ENCODE results near the gene FAM171A1. TPM values are rescaled to one million over a fixed set of nuclear protein-coding genes. Genes with fewer than 3 reads are reported as not detected.

Gene FAM171A1
- total RNA-seq, 1 donor: 25.0 TPM

GRCh38 chr10:15369256-15370211 is 1.6 kb downstream of the FAM171A1 start:
- no peaks in the 10 kb centered on the region for H3K36me3 ChIP-seq (ENCODE audit: insufficient read depth, low read length)
- H3K79me2 ChIP-seq (ENCODE audit: insufficient read depth, low read length): peaks cover 56% of the 10 kb centered on the region
- peak; percentile 85 for DNase-seq (ENCODE audit: insufficient read length, low spot score, missing footprints)
- peaks cover 4% of the 10 kb centered on the region for H3K4me1 ChIP-seq (ENCODE audit: insufficient read depth, low read length)
- peak overlapping the region; percentile 64 for H3K27ac ChIP-seq (ENCODE audit: low read depth, low read length)
- TF ChIP-seq CTCF (IDR thresholded peaks at IDR 0.05; ENCODE audit: extremely low read depth, low read depth, low read length): no peak
- H3K27me3 ChIP-seq (ENCODE audit: insufficient read depth, low read length): no peaks in the 10 kb centered on the region
- H2AFZ ChIP-seq (ENCODE audit: low read length): peak overlapping the region; percentile 80
- peak overlapping the region; percentile 79 for H3K4me3 ChIP-seq (ENCODE audit: insufficient read depth, low read length)
- H3K9me3 ChIP-seq (ENCODE audit: low read depth, low read length): no peaks in the 10 kb centered on the region
- H4K20me1 ChIP-seq (ENCODE audit: insufficient read depth, low read length): peaks cover 21% of the 10 kb centered on the region
- peak overlapping the region; percentile 86 for H3K4me2 ChIP-seq (ENCODE audit: insufficient read depth, low read length)

- no peak overlapping the region for H2AFZ ChIP-seq (ENCODE audit: low read length)
- peaks cover 4% of the 10 kb centered on the region for H3K4me1 ChIP-seq (ENCODE audit: insufficient read depth, low read length)
- H3K36me3 ChIP-seq (ENCODE audit: insufficient read depth, low read length): no peaks in the 10 kb centered on the region
- no peaks in the 10 kb centered on the region for H3K27me3 ChIP-seq (ENCODE audit: insufficient read depth, low read length)
- peaks cover 22% of the 10 kb centered on the region for H4K20me1 ChIP-seq (ENCODE audit: insufficient read depth, low read length)
- H3K4me2 ChIP-seq (ENCODE audit: insufficient read depth, low read length): peak overlapping the region; percentile 31
- no peak for DNase-seq (ENCODE audit: insufficient read length, low spot score, missing footprints)
- H3K4me3 ChIP-seq (ENCODE audit: insufficient read depth, low read length): no peak overlapping the region
- H3K27ac ChIP-seq (ENCODE audit: low read depth, low read length): no peak overlapping the region
- H3K79me2 ChIP-seq (ENCODE audit: insufficient read depth, low read length): peaks cover 69% of the 10 kb centered on the region
- TF ChIP-seq CTCF (IDR thresholded peaks at IDR 0.05; ENCODE audit: extremely low read depth, low read depth, low read length): no peak
- no peaks in the 10 kb centered on the region for H3K9me3 ChIP-seq (ENCODE audit: low read depth, low read length)
Measured at GRCh38 chr10:15368101-15368855, 2.8 kb downstream of the FAM171A1 start.

- TF ChIP-seq CTCF (IDR thresholded peaks at IDR 0.05; ENCODE audit: extremely low read depth, low read depth, low read length): no peak
- H3K79me2 ChIP-seq (ENCODE audit: insufficient read depth, low read length): peaks cover 77% of the 10 kb centered on the region
- H3K4me3 ChIP-seq (ENCODE audit: insufficient read depth, low read length): no peak overlapping the region
- no peak overlapping the region for H3K27ac ChIP-seq (ENCODE audit: low read depth, low read length)
- H3K36me3 ChIP-seq (ENCODE audit: insufficient read depth, low read length): no peaks in the 10 kb centered on the region
- H2AFZ ChIP-seq (ENCODE audit: low read length): no peak overlapping the region
- peaks cover 26% of the 10 kb centered on the region for H4K20me1 ChIP-seq (ENCODE audit: insufficient read depth, low read length)
- H3K27me3 ChIP-seq (ENCODE audit: insufficient read depth, low read length): no peaks in the 10 kb centered on the region
- H3K4me1 ChIP-seq (ENCODE audit: insufficient read depth, low read length): peaks cover 4% of the 10 kb centered on the region
- no peak overlapping the region for H3K4me2 ChIP-seq (ENCODE audit: insufficient read depth, low read length)
- H3K9me3 ChIP-seq (ENCODE audit: low read depth, low read length): no peaks in the 10 kb centered on the region
- no peak for DNase-seq (ENCODE audit: insufficient read length, low spot score, missing footprints)
Measured at GRCh38 chr10:15367296-15368085, 3.6 kb downstream of the FAM171A1 start.

Data from osteoblast (primary cell).